NT2/D1 (cell line): ENCODE results near the gene RPUSD4.
A peak's percentile ranks its signal among the peaks of the same experiment; 100 is the strongest.
"Not testable (repeated sequence)": the region's sequence is repeated elsewhere in the genome, so short reads cannot be mapped to it uniquely, and the experiment has no call there.

Experiments used
- DNase-seq: peaks from one replicate; pipeline ENCODE4 v3.0.0-alpha.2; 2011; ENCODE audit warnings: low read depth, low spot score
- H3K27me3 ChIP-seq: 2 replicates; pipeline ENCODE4 v1.6.0; 2011; ENCODE audit warnings: mild to moderate bottlenecking; ENCODE audit not compliant: insufficient read length, insufficient read depth
- H3K36me3 ChIP-seq: 2 replicates; pipeline ENCODE4 v1.6.1; 2011; ENCODE audit warnings: mild to moderate bottlenecking, low read length, mixed read lengths; ENCODE audit not compliant: insufficient read depth, insufficient read length
- H3K4me1 ChIP-seq: 2 replicates; pipeline ENCODE4 v1.5.1; 2011; ENCODE audit not compliant: insufficient read depth, insufficient read length
- H3K4me3 ChIP-seq: 2 replicates; pipeline ENCODE4 v1.5.1; 2011; ENCODE audit warnings: low read depth; ENCODE audit not compliant: insufficient read length
- H3K9ac ChIP-seq: 2 replicates; pipeline ENCODE4 v1.6.0; 2011; ENCODE audit warnings: low read depth; ENCODE audit not compliant: insufficient read length
- H3K9me3 ChIP-seq: 2 replicates; pipeline ENCODE4 v1.5.1; 2011; ENCODE audit warnings: mild to moderate bottlenecking, low read length; ENCODE audit not compliant: insufficient read depth
- SUZ12 ChIP-seq: IDR thresholded peaks from 2 replicates; pipeline ENCODE4 v1.6.1; 2011; ENCODE audit not compliant: insufficient read length, insufficient read depth; ENCODE audit errors: extremely low read depth
- YY1 ChIP-seq: IDR thresholded peaks from 2 replicates; pipeline ENCODE4 v1.6.1; 2011; ENCODE audit not compliant: insufficient read length, insufficient read depth
- ZNF274 ChIP-seq: IDR thresholded peaks from 2 replicates; pipeline ENCODE4 v1.6.1; 2011; ENCODE audit warnings: mild to moderate bottlenecking, low read depth, low read length

The RPUSD4 gene, protein sequence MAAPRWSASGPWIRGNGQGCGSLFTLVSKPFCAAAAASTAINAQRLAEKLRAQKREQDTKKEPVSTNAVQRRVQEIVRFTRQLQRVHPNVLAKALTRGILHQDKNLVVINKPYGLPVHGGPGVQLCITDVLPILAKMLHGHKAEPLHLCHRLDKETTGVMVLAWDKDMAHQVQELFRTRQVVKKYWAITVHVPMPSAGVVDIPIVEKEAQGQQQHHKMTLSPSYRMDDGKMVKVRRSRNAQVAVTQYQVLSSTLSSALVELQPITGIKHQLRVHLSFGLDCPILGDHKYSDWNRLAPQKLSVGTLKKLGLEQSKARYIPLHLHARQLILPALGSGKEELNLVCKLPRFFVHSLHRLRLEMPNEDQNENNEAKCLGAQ

DNA sequence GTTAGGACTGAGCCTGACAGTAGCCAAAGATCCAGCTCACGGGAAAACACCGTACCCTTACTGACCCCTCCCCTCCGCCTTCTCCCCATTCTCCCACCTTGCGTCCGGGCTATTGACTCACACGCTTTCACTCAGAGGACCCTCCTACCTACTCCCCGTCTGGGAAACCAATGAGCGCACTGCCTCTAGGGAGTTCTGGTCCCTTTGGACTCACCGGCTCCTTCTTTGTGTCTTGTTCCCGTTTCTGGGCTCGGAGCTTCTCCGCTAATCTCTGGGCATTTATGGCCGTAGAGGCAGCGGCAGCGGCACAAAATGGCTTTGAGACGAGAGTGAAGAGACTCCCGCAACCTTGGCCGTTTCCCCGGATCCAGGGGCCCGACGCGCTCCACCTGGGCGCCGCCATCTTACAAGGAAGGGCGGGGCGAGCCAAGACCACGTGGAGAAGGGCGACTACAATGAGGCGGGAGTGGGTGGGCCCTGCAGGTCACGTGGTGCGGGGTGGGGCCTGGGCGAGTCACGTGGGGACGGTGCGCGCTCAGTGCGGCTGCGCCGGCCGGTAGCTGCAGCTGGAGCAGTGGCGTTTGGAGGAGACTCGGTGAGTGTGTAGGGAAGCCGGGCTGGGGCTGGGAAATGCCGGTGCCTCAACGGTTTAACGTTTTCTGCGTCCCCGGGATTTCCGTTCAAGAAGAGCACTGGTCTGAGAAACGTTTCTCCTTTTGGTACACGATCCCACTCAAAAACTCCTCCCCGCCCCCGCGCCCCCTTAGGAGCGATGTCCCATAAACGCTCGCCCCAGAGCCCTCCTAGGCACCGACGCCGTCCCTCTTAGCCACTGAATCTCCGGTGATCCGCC, at the start of gene RPUSD4, which contains the start of gene FAM118B:
TSS of gene RPUSD4 (minus strand) at position 415 of the 853 bp plus-strand sequence. CDS start at position 403, 12 bp downstream.
TSS of gene FAM118B (plus strand) at position 547 of the 853 bp plus-strand sequence. CDS start 23,220 bp downstream, outside the sequence.
- Histone ChIP-seq H3K27me3 (no peaks in the 10 kb centered on the region), H3K36me3 (peaks cover 43% of the 10 kb centered on the region), H3K4me3 (peak within 1 kb of the TSS; percentile 90), H3K9me3 (no peaks in the 10 kb centered on the region), H3K4me1 (peaks cover 3% of the 10 kb centered on the region), H3K9ac (peak within 1 kb of the TSS; percentile 95)
- TF ChIP-seq SUZ12 (no peak), ZNF274 (no peak), YY1 (peak; percentile 84)
- DNase-seq: peak; percentile 96

DNA sequence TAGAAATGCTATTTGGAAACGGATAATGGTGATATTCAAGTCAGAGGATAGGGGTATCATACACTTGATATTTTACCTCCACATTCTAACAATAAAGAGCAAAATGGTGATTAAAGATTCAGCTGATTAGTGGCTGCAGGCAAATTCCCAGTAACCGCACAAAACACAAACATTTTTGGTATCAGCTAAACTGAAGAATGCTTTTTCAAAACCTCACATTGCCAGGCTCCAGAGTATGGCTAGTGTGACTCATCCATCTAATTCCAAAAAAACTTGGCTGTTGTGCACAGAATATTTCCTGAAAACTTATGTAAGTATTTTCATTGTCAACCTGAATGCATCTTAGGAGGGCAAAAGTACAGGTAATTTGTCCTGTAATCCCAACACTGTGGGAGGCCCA, 46.3 kb upstream of the RPUSD4 start:
- peaks cover 60% of the 10 kb centered on the region for H3K36me3 ChIP-seq
- TF ChIP-seq SUZ12: no peak

DNA sequence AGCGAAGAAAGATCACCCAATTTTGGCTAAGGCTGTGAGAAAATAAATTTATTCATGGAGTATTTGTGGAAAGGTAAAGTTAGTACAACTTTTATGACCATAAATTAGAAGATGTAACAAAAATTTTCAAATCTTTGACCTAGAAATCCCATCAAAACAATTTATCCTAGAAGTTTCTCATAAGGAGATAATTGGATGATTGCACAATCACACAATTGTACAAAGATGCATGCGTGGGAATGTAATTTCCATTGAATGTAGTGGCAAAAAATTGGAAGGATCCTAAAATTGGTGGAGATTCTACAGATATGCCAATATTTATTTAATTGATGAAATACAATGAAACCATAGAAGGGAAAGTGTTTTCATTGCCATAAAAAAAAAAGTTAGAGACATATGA, 45.7 kb upstream of the RPUSD4 start:
- no peak overlapping the region for H3K4me3 ChIP-seq
- no peak overlapping the region for H3K9ac ChIP-seq
- H3K36me3 ChIP-seq: peaks cover 58% of the 10 kb centered on the region
- H3K4me1 ChIP-seq: no peaks in the 10 kb centered on the region
- TF ChIP-seq ZNF274 (no peak), YY1 (no peak), SUZ12 (no peak)
- DNase-seq: no peak
- no peaks in the 10 kb centered on the region for H3K27me3 ChIP-seq
- H3K9me3 ChIP-seq: no peaks in the 10 kb centered on the region

More for the DNA sequence above, 46.3 kb upstream of the RPUSD4 start:
- Histone ChIP-seq H3K27me3 (no peaks in the 10 kb centered on the region), H3K4me3 (no peak overlapping the region), H3K4me1 (no peaks in the 10 kb centered on the region), H3K9me3 (no peaks in the 10 kb centered on the region), H3K9ac (no peak overlapping the region)
- DNase-seq: no peak

DNA sequence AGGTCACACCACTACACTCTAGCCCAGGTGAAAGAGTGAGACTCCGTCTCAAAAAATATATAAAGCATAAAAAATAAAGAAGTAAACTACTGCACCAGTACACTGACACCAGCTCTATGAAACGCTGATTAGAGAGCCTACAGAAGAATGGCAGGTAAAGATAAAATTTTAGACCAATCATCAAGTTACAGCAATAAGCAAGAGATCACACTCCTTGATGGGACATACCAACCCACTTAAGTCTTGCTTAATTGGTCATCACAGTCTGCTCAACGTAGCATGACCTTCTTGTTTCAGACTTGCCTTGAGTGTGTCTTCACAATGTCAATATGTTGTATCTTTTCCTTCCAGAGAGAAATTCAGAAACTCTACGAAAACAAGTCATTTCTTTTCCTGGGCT, 44.8 kb upstream of the RPUSD4 start:
- no peak for DNase-seq
- Histone ChIP-seq H3K9me3 (no peaks in the 10 kb centered on the region), H3K27me3 (no peaks in the 10 kb centered on the region), H3K9ac (no peak overlapping the region), H3K4me3 (no peak overlapping the region), H3K4me1 (no peaks in the 10 kb centered on the region), H3K36me3 (peaks cover 56% of the 10 kb centered on the region)
- TF ChIP-seq SUZ12 (no peak), ZNF274 (no peak), YY1 (no peak)

DNA sequence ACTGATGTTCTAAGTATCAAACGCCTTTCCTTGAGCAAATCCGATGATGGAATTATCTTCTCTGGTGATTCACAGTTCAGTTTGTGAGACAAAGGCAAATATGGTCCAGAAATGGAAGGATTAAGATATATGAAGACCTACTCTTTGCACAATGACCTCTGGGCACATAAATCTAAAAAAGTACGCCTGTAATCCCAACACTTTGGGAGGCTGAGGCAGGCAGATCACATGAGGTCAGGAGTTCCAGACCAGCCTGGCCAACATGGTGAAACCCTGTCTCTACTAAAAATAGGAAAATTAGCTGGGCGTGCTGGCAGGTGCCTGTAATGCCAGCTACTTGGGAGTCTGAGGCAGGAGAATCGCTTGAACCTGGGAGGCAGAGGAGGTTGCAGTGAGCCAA, 44.1 kb upstream of the RPUSD4 start:
- H3K36me3 ChIP-seq: peaks cover 57% of the 10 kb centered on the region
- H3K27me3 ChIP-seq, H3K4me1 ChIP-seq, DNase-seq, H3K4me3 ChIP-seq, H3K9me3 ChIP-seq, H3K9ac ChIP-seq: not testable (repeated sequence)

DNA sequence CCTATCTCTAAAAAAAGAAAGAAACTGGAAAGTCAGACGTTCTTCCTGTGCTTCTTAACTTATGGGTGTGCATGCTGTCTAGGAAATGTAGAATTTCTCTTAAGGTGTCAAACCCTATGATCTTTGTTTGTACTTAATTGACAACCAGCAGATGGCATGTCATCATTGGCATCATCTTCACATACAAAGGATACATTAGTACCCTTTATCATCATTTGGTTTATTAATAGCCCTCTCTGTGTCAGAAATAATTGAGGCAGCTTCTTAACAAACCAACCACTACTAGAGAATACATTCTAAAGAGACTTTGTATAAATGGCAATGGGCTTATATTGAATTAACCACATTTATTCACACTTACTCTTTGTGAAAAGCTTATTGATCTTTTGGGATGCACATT, 43.4 kb upstream of the RPUSD4 start:
- peaks cover 59% of the 10 kb centered on the region for H3K36me3 ChIP-seq

DNA sequence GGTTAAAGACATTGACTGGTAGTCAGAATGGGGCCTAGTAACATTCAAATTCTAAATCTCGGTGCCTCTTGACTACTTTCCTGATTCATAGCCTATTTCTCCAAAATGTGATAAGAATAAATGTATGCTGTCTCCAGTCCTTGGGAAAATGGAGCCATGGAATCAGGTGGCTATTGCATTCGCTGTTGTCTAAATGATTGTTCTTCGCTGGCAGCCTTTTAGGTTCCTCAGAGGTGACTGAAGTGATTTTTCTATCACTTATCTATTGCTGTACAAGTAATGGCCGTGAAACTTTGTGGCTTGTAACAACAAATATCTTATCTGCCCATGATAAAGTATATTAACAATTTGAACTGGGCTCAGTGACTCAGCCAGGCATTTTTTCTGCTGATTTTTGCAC, 41.8 kb upstream of the RPUSD4 start:
- TF ChIP-seq ZNF274: no peak
- no peak for TF ChIP-seq YY1
- no peak for TF ChIP-seq SUZ12
- Histone ChIP-seq H3K36me3 (peaks cover 59% of the 10 kb centered on the region), H3K4me1 (no peaks in the 10 kb centered on the region), H3K27me3 (no peaks in the 10 kb centered on the region), H3K9ac (no peak overlapping the region), H3K9me3 (no peaks in the 10 kb centered on the region), H3K4me3 (no peak overlapping the region)
- no peak for DNase-seq

More for the DNA sequence above, 43.4 kb upstream of the RPUSD4 start:
- H3K4me3 ChIP-seq: no peak overlapping the region
- no peaks in the 10 kb centered on the region for H3K27me3 ChIP-seq
- H3K9me3 ChIP-seq: no peaks in the 10 kb centered on the region
- TF ChIP-seq YY1 (no peak), ZNF274 (no peak), SUZ12 (no peak)
- no peak overlapping the region for H3K9ac ChIP-seq
- no peak for DNase-seq
- H3K4me1 ChIP-seq: no peaks in the 10 kb centered on the region
